IMR-90 (cell line): ENCODE data around the gene PPP2R2D. TPM values are rescaled to one million over a fixed set of nuclear protein-coding genes. Genes with fewer than 3 reads are reported as not detected.

Experiments
- ATAC-seq: fragments of 200-7000 bp; cut with Tn5 transposase; 2 replicates; pipeline ENCODE4 v1.9.1; 2020; ENCODE audit warnings: low read depth, mild to moderate bottlenecking, moderate library complexity
- BruUV-seq: library from RNA; stranded (reverse); fragments of 400-500 nt; replicated peaks from 2 replicates; lab custom pipeline; 2021; lab: Mats Ljungman, UMichigan
- CTCF ChIA-PET: fragments of 300-600 bp; formaldehyde crosslinking; extraction: SDS; loops from one replicate; lab custom pipeline; 2021; ENCODE audit warnings: antibody characterized with exemption; lab: Yijun Ruan, JAX
- POLR2A ChIA-PET: fragments of 300-600 bp; sonication (Branson Sonifier 250); formaldehyde crosslinking; loops from one replicate; lab custom pipeline; 2022; ENCODE audit warnings: antibody characterized with exemption; ENCODE audit not compliant: unreplicated experiment; lab: Charles Lee
- DNase-seq: peaks from one replicate; pipeline ENCODE4 v3.0.0; 2013
- H2AFZ ChIP-seq: replicated peaks from 2 replicates; pipeline ENCODE3; 2013; ENCODE audit warnings: low read length, mild to moderate bottlenecking; ENCODE audit not compliant: poor library complexity
- H2AK5ac ChIP-seq: 2 replicates; pipeline ENCODE4 v1.6.1; 2013; ENCODE audit warnings: low read depth, low read length, inconsistent platforms
- H2AK9ac ChIP-seq: replicated peaks from 2 replicates; pipeline ENCODE3; 2013; ENCODE audit warnings: mild to moderate bottlenecking, low read depth, low read length, moderate library complexity; ENCODE audit not compliant: poor library complexity
- H2BK120ac ChIP-seq: 2 replicates; pipeline ENCODE4 v1.6.1; 2013; ENCODE audit warnings: low read depth, low read length, inconsistent platforms
- H2BK15ac ChIP-seq: 3 replicates; pipeline ENCODE4 v1.6.1; 2013; ENCODE audit warnings: low read depth, low read length, inconsistent platforms
- H2BK20ac ChIP-seq: 2 replicates; pipeline ENCODE4 v1.6.1; 2013; ENCODE audit warnings: low read depth, mild to moderate bottlenecking, inconsistent platforms, low read length, moderate library complexity
- H2BK5ac ChIP-seq: 2 replicates; pipeline ENCODE4 v1.6.1; 2013; ENCODE audit warnings: mild to moderate bottlenecking, low read depth, low read length, inconsistent platforms; ENCODE audit not compliant: poor library complexity, severe bottlenecking
- H3K14ac ChIP-seq: replicated peaks from 2 replicates; pipeline ENCODE4 v1.6.1; 2013; ENCODE audit warnings: low read depth, low read length, inconsistent platforms
- H3K18ac ChIP-seq: 2 replicates; pipeline ENCODE4 v1.6.1; 2013; ENCODE audit warnings: low read depth, low read length, control low read depth
- H3K23ac ChIP-seq: 2 replicates; pipeline ENCODE4 v1.6.1; 2013; ENCODE audit warnings: low read depth, low read length, inconsistent platforms
- H3K27ac ChIP-seq: 2 replicates; pipeline ENCODE4 v1.5.1; 2013; ENCODE audit warnings: mild to moderate bottlenecking, control low read depth, low read length; ENCODE audit not compliant: insufficient read depth
- H3K27me3 ChIP-seq: 2 replicates; pipeline ENCODE4 v1.6.1; 2013; ENCODE audit warnings: low read length; ENCODE audit not compliant: control insufficient read depth, insufficient read depth
- H3K36me3 ChIP-seq: 2 replicates; pipeline ENCODE4 v1.6.1; 2013; ENCODE audit warnings: low read length, mixed read lengths; ENCODE audit not compliant: control insufficient read depth, insufficient read depth
- H3K4ac ChIP-seq: 2 replicates; pipeline ENCODE4 v1.6.1; 2013; ENCODE audit warnings: low read depth, low read length, inconsistent platforms
- H3K4me1 ChIP-seq: 2 replicates; pipeline ENCODE4 v1.6.1; 2013; ENCODE audit warnings: low read length, mixed read lengths; ENCODE audit not compliant: control insufficient read depth, insufficient read depth
- H3K4me2 ChIP-seq: 2 replicates; pipeline ENCODE4 v1.6.1; 2013; ENCODE audit warnings: low read depth, mild to moderate bottlenecking, control low read depth, low read length, moderate library complexity
- H3K4me3 ChIP-seq: 2 replicates; pipeline ENCODE4 v1.5.1; 2013; ENCODE audit warnings: low read depth, mild to moderate bottlenecking, control low read depth, low read length, moderate library complexity; ENCODE audit not compliant: insufficient read depth
- H3K56ac ChIP-seq: 2 replicates; pipeline ENCODE4 v1.6.1; 2013; ENCODE audit warnings: low read length, inconsistent platforms; ENCODE audit not compliant: insufficient read depth; ENCODE audit errors: extremely low read depth
- H3K79me1 ChIP-seq, 2 experiments: 2 replicates each; pipeline ENCODE4 v1.6.1; 2013; ENCODE audit warnings: low read length in 2 of 2, inconsistent platforms in 1 of 2, low read depth in 1 of 2
- H3K9ac ChIP-seq: 2 replicates; pipeline ENCODE4 v1.6.1; 2013; ENCODE audit warnings: low read depth, low read length, control low read depth
- H3K9me1 ChIP-seq: 2 replicates; pipeline ENCODE4 v1.6.1; 2013; ENCODE audit warnings: low read length, inconsistent platforms; ENCODE audit not compliant: insufficient read depth
- H3K9me3 ChIP-seq: 2 replicates; pipeline ENCODE4 v1.6.1; 2013; ENCODE audit warnings: low read length; ENCODE audit not compliant: control insufficient read depth, insufficient read depth
- H4K20me1 ChIP-seq: 2 replicates; pipeline ENCODE4 v1.6.1; 2013; ENCODE audit warnings: low read length, inconsistent platforms; ENCODE audit not compliant: insufficient read depth
- H4K5ac ChIP-seq: 2 replicates; pipeline ENCODE4 v1.6.1; 2013; ENCODE audit warnings: mild to moderate bottlenecking, low read depth, low read length, control low read depth
- H4K8ac ChIP-seq, 2 experiments: 2 replicates each; pipeline ENCODE4 v1.6.1; 2013; ENCODE audit warnings: low read depth in 2 of 2, low read length in 2 of 2, control low read depth in 1 of 2, inconsistent platforms in 1 of 2
- H4K91ac ChIP-seq: 2 replicates; pipeline ENCODE4 v1.6.1; 2013; ENCODE audit warnings: low read depth, low read length, inconsistent platforms; ENCODE audit not compliant: insufficient read depth
- CHD1 ChIP-seq: IDR thresholded peaks from 2 replicates; pipeline ENCODE4 v1.6.1; 2012; ENCODE audit warnings: low read depth, low read length, improper control_type of control experiment
- FOS ChIP-seq: fragments of 150-350 bp; IDR thresholded peaks from 2 replicates; pipeline ENCODE4 v1.6.1; 2016; ENCODE audit warnings: low read depth, low read length
- WGBS, 2 experiments: methylation state at CpG; one replicate each; pipeline versions ENCODE4 v1.1.5 to v1.1.7; 2013; ENCODE audit warnings: missing lambda C conversion rate in 2 of 2; ENCODE audit not compliant: insufficient read length in 1 of 2; ENCODE audit errors: extremely low coverage in 2 of 2; 5-methylcytosine and 5-hydroxymethylcytosine counted together
- dilution Hi-C: fragments of 300-500 bp; cut with HindIII; formaldehyde crosslinking; loops from one replicate; pipeline ENCODE4 v1.14.3; 2018; ENCODE audit warnings: low sequenced_read_pairs; ENCODE audit not compliant: unreplicated experiment
- in situ Hi-C: fragments of 300-500 bp; cut with MboI; formaldehyde crosslinking; loops from 3 replicates; pipeline ENCODE4 v1.14.3; 2019; ENCODE audit warnings: low sequenced_read_pairs, inconsistent platforms, mixed read lengths
- intact Hi-C: fragments of 100-400 bp; cut with micrococcal nuclease; formaldehyde crosslinking; loops from 2 replicates; pipeline ENCODE4 v1.10.0; 2022
- polyA plus RNA-seq, 3 experiments: library from polyadenylated mRNA; depleted of rRNA; stranded (reverse); fragments of >200 nt; gene quantifications; 2 replicates each; pipeline ENCODE4 v1.2.3, GENCODE V29; 2012; ENCODE audit warnings: low replicate concordance in 1 of 3
- total RNA-seq: library from RNA; depleted of rRNA; stranded (reverse); fragments of >200 nt; gene quantifications from 2 replicates; pipeline ENCODE4 v1.2.3, GENCODE V29; 2012

Gene PPP2R2D
- total and polyA plus RNA-seq, 2 of the 4 experiments (the other 2 are of a cell fraction) = 22.8 to 23.8 TPM

GRCh38 chr10:131955591-131956340 lies 55.0 kb downstream of the PPP2R2D start:
- Histone ChIP-seq H3K9me3 (no peaks in the 10 kb centered on the region), H3K18ac (no peak overlapping the region), H3K27ac (no peak overlapping the region), H2AFZ (no peak overlapping the region), H3K4me1 (no peaks in the 10 kb centered on the region), H2BK20ac (no peak overlapping the region), H2BK120ac (no peak overlapping the region), H4K91ac (no peak overlapping the region), H3K14ac (no peak overlapping the region), H3K27me3 (no peaks in the 10 kb centered on the region), H2BK5ac (no peak overlapping the region), H4K8ac (no peak overlapping the region), H3K79me1 (peaks cover 2 to 19% of the 10 kb centered on the region in 2 experiments), H3K4me3 (no peak overlapping the region), H2BK15ac (no peak overlapping the region), H3K9me1 (no peaks in the 10 kb centered on the region; the same call in 1 of the 2 replicates), H3K4me2 (no peak overlapping the region), H2AK5ac (no peak overlapping the region), H3K9ac (no peak overlapping the region), H3K56ac (no peak overlapping the region), H2AK9ac (no peak overlapping the region), H4K5ac (no peak overlapping the region), H4K20me1 (peaks cover 6% of the 10 kb centered on the region), H3K23ac (no peak overlapping the region), H3K36me3 (peaks cover 35% of the 10 kb centered on the region), H3K4ac (no peak overlapping the region)
- intact Hi-C loops = no loop called here
- CTCF ChIA-PET = no interaction called here
- DNase-seq = no peak
- in situ Hi-C loops = no loop called here
- POLR2A ChIA-PET = no interaction called here
- TSS peak; percentile 57 for BruUV-seq
- no peak for ATAC-seq
- WGBS, 2 experiments = 95% methylated on average over 4 of the region's 38 CpGs; no CpG with 5 or more reads in 1 of the 2 experiments
- dilution Hi-C loops = no loop called here
- TF ChIP-seq CHD1 (no peak), FOS (no peak)
